Measurements from ENCODE around the gene SLC30A1. TPM values are rescaled to one million over a fixed set of nuclear protein-coding genes. Genes with fewer than 3 reads are reported as not detected.

Gene SLC30A1
- total RNA-seq (2013), result 19.4 TPM
- polyA plus RNA-seq (10 to 100 TPM; 11.9 to 15.4 (median 13.2) TPM), polyA minus RNA-seq (12.7 and 17.0 TPM in 2 replicates), total RNA-seq (49.0 to 121 (median 64.6) reads per million in 11 experiments)

- intact Hi-C loops (cut with micrococcal nuclease), result loop anchor here in 1 of 2 donors (2.0 to 5.0 kb wide), 2 partner anchors 34 to 48 kb away; no protein-coding TSS in a partner anchor
- 0% methylated on average over 83 of the region's 98 CpGs for WGBS (ENCODE audit: insufficient coverage)
- DNase-seq, result peak; percentile 95 to 97 (median 96)
Measured at GRCh38 chr1:211578640-211579439, at the start of gene SLC30A1. Gene SLC30A1 (minus strand): TSS chr1:211579161. CDS start chr1:211578612, 549 bp downstream.

GRCh38 chr1:211628417-211628816 lies 49.5 kb upstream of the SLC30A1 start:
- H3K4me3 Mint-ChIP-seq, result no peak overlapping the region
- Histone ChIP-seq H3K79me2 (ENCODE audit: insufficient read depth, low read length) (no peaks in the 10 kb centered on the region), H3K27ac (ENCODE audit: low read depth in 1 of 2, low read length in 2 of 2) (no peak overlapping the region), H4K20me1 (ENCODE audit: insufficient read depth, low read length) (no peaks in the 10 kb centered on the region), H3K4me2 (replicated peaks; ENCODE audit: extremely low read depth, low read length, poor library complexity, severe bottlenecking) (no peak overlapping the region), H3K9me3 (replicated peaks in 1 of 2; ENCODE audit: control insufficient read depth in 1 of 2, insufficient read depth in 1 of 2, low read length in 2 of 2) (no peaks in the 10 kb centered on the region), H3K4me1 (ENCODE audit: control insufficient read depth in 1 of 2, insufficient read depth in 2 of 2, low read length in 2 of 2) (peaks cover 5 to 9% of the 10 kb centered on the region in 2 donors), H3K9ac (ENCODE audit: insufficient read depth, low read length, poor library complexity, severe bottlenecking) (no peak overlapping the region), H3K36me3 (replicated peaks in 1 of 2; ENCODE audit: control insufficient read depth in 1 of 2, insufficient read depth in 2 of 2, low read length in 2 of 2) (no peaks in the 10 kb centered on the region), H2AFZ (ENCODE audit: insufficient read depth, low read depth, low read length, poor library complexity, severe bottlenecking) (no peak overlapping the region), H3K4me3 (replicated peaks in 1 of 3; ENCODE audit: low read depth in 2 of 3, low read length in 3 of 3) (no peak overlapping the region), H3K27me3 (ENCODE audit: control insufficient read depth in 2 of 2, insufficient read depth in 2 of 2, low read length in 2 of 2) (no peaks in the 10 kb centered on the region)
- no peak for DNase-seq
- WGBS (ENCODE audit: insufficient coverage), result 92% methylated on average over 2 of the region's 4 CpGs
- peaks cover 12% of the 10 kb centered on the region for H3K4me1 Mint-ChIP-seq
- no peak overlapping the region for H3K27ac Mint-ChIP-seq
- peaks cover 10 to 21% (median 19%) of the 10 kb centered on the region in 3 donors for H3K27me3 Mint-ChIP-seq (ENCODE audit: low read depth in 3 of 3)
- TF ChIP-seq, protein P1, sequence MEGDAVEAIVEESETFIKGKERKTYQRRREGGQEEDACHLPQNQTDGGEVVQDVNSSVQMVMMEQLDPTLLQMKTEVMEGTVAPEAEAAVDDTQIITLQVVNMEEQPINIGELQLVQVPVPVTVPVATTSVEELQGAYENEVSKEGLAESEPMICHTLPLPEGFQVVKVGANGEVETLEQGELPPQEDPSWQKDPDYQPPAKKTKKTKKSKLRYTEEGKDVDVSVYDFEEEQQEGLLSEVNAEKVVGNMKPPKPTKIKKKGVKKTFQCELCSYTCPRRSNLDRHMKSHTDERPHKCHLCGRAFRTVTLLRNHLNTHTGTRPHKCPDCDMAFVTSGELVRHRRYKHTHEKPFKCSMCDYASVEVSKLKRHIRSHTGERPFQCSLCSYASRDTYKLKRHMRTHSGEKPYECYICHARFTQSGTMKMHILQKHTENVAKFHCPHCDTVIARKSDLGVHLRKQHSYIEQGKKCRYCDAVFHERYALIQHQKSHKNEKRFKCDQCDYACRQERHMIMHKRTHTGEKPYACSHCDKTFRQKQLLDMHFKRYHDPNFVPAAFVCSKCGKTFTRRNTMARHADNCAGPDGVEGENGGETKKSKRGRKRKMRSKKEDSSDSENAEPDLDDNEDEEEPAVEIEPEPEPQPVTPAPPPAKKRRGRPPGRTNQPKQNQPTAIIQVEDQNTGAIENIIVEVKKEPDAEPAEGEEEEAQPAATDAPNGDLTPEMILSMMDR (IDR thresholded peaks at IDR 0.05), result no peak
- intact Hi-C loops (cut with micrococcal nuclease), result loop anchor here in 1 of 2 donors (5.0 to 10.0 kb wide), 2 partner anchors 51 to 114 kb away; partner anchors contain the start of gene SLC30A1
- H3K36me3 Mint-ChIP-seq, result no peaks in the 10 kb centered on the region
- no peaks in the 10 kb centered on the region for H3K9me3 Mint-ChIP-seq

More at GRCh38 chr1:211578640-211579439, at the start of gene SLC30A1:
- peaks cover 13 to 20% of the 10 kb centered on the region in 2 donors for H3K36me3 Mint-ChIP-seq
- peak within 1 kb of the TSS; percentile 90 for H3K9ac ChIP-seq (ENCODE audit: insufficient read depth, low read length, poor library complexity, severe bottlenecking)
- H3K36me3 ChIP-seq (replicated peaks in 1 of 2; ENCODE audit: control insufficient read depth in 1 of 2, insufficient read depth in 2 of 2, low read length in 2 of 2), result peaks cover 22 to 24% of the 10 kb centered on the region in 2 donors
- peak within 1 kb of the TSS; percentile 97 to 98 for H3K4me3 Mint-ChIP-seq
- H3K4me2 ChIP-seq (replicated peaks; ENCODE audit: extremely low read depth, low read length, poor library complexity, severe bottlenecking), result peak within 1 kb of the TSS; percentile 87
- H3K9me3 Mint-ChIP-seq, result peaks cover 0 to 2% (median 0%) of the 10 kb centered on the region in 7 donors
- peak within 1 kb of the TSS; percentile 87 to 96 (median 95) for H3K27ac Mint-ChIP-seq
- peaks cover 54 to 76% of the 10 kb centered on the region in 2 donors for H3K4me1 ChIP-seq (ENCODE audit: control insufficient read depth in 1 of 2, insufficient read depth in 2 of 2, low read length in 2 of 2)
- peaks cover 66% of the 10 kb centered on the region for H3K4me1 Mint-ChIP-seq
- H3K27me3 ChIP-seq (ENCODE audit: control insufficient read depth in 2 of 2, insufficient read depth in 2 of 2, low read length in 2 of 2), result no peaks in the 10 kb centered on the region
- peaks cover 60% of the 10 kb centered on the region for H3K79me2 ChIP-seq (ENCODE audit: insufficient read depth, low read length)
- H3K27me3 Mint-ChIP-seq (ENCODE audit: low read depth in 3 of 3), result peaks cover 0 to 2% (median 0%) of the 10 kb centered on the region in 3 donors
- H3K9me3 ChIP-seq (replicated peaks in 1 of 2; ENCODE audit: control insufficient read depth in 1 of 2, insufficient read depth in 1 of 2, low read length in 2 of 2), result no peaks in the 10 kb centered on the region
- H2AFZ ChIP-seq (ENCODE audit: insufficient read depth, low read depth, low read length, poor library complexity, severe bottlenecking), result peak within 1 kb of the TSS; percentile 78
- peak within 1 kb of the TSS; percentile 56 to 90 for H3K27ac ChIP-seq (ENCODE audit: low read depth in 1 of 2, low read length in 2 of 2)
- H3K4me3 ChIP-seq (replicated peaks in 1 of 3; ENCODE audit: low read depth in 2 of 3, low read length in 3 of 3), result peak within 1 kb of the TSS; percentile 84 to 100 (median 99)
- H4K20me1 ChIP-seq (ENCODE audit: insufficient read depth, low read length), result peaks cover 45% of the 10 kb centered on the region
- TF ChIP-seq, protein P1 (IDR thresholded peaks at IDR 0.05), result no peak

All from CD14-positive monocyte (primary cell).